ENCODE measurements around the gene NTF3.

The NTF3 gene

DNA sequence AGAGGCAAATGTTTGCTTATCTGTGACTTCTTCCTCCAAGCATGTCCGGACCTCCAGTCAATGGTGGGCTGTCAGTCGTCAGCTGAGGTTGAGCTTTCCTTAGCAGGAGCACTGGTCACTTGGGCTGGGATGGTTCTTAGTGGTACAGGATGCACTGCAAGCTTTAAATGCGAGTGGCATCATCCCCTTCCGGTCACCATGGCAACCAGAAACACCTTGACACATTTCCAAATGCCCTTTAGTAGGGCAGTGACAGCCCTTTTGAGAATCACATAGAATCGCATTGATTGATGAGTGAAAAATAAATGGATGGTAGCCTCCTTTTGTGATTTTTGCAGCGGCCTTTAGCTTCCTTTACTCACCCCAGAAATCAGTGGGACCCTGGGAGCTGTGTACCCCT, 24.1 kb downstream of the NTF3 start:
- in situ Hi-C loops (cut with HindIII; ENCODE audit: low sequenced_read_pairs), result no loop called here

DNA sequence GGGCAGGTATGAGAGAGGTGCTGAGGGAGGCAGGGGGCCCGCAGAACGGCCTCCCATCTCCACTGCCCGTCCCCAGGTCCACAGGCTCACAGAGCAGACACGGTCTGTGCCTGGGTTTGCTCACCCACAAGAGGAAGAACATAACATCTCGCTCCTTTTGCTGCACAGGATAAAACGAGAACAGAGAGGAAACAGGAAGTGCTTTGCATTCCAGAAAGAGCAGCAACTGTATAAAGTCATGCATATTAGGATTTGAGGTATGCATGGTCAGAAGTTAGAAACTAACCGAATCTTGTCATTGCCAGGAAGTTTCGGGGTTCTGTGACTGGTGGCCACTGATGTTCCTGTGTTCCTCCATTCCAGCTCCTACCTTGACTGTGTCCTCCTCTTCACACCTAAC, 25.0 kb downstream of the NTF3 start:
- in situ Hi-C loops (cut with HindIII; ENCODE audit: low sequenced_read_pairs), result no loop called here

DNA sequence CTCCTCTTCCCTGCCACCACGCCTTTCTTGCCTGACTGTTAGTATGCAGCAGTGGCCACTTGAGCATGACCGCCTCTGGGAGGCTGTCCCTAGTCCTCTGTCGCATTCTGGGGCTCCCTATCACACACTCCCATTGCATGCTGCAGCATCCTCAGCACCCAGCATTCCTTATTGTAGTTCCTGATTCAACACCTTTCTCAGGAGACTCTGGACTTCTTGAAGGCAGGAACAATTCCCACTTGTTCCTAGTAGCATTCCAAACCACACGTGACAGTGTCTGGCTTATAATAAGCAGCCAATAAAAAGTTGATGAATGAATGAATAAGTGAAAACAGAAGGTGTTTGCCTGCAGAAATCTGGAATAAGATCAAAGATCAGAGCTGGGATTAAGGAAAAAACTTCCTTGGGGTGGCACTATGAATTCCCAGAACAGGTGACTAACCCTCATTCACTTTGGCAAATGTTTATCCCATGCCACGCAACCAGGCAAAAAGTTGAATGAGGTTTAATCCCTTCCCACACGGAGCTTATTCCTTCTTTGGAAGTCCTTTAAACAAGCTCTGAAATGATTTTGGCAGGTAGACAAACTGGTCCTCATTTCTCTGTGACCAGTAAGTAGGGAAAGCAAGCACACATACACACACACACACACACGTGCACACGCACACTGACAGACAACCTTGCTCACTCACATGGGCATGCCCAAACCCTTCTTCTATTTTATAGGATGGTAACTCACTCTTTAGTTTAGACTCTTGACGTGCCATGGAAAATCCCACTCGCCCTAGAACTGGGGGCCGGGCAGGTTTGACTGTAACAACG, 26.5 kb downstream of the NTF3 start:
- in situ Hi-C loops (cut with HindIII; ENCODE audit: low sequenced_read_pairs), result no loop called here

DNA sequence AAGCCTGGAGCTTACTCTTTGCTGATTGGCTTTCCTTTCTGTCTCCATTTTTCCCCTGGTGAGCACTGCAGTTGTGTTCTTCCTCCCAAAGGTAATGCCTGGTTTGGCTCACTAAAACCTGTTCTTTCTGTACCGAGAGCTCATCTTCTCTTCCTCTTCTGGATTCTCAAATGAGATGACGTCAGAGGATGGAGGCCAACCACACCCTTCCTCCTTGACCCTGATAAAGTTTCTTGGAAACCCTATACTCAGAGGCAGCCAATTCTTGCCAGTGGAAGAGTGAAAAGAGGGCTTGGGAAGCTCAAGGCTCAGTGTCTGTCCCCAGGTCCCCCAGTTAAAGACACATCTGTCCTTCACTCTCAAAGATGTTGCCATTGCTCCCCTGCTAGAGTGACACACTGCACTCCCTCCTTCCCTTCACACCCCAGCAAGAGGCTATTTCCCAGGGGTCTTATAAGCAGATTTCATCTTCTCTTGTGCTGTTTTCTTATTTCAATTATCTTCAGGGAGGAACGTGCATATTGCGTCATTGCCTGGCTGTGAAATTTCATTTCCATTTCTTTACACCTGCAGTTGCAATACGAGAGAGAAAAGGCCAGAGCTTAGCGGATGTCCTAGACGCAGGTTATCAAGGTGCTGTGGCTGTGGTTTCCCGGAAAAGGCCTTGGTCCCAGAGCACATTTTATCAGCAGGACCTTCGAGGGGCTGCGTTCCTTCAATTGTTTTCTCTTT, 27.3 kb downstream of the NTF3 start:
- in situ Hi-C loops (cut with HindIII; ENCODE audit: low sequenced_read_pairs), result no loop called here

DNA sequence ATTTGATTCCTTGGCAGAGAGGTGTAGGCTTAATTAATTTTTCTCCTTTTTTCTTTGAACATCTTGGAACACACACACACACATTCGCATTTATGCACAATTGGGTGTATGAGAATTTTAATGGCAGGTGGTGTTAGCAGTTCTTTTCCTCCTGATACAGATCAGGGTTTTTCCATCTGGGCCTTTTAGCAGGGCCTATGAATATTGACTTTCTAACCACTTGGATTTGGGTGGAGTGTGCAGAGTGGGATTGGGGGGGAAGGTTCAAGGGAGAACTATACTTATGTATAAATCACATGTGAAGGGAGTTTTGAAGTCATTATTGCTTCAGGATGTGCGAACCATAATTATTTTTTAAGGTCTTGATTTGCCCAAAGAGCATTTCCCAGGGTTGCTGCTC, 28.9 kb downstream of the NTF3 start:
- in situ Hi-C loops (cut with HindIII; ENCODE audit: low sequenced_read_pairs), result loop anchor here (5.0 kb wide), 1 partner anchor 66 kb away; no protein-coding TSS in a partner anchor

DNA sequence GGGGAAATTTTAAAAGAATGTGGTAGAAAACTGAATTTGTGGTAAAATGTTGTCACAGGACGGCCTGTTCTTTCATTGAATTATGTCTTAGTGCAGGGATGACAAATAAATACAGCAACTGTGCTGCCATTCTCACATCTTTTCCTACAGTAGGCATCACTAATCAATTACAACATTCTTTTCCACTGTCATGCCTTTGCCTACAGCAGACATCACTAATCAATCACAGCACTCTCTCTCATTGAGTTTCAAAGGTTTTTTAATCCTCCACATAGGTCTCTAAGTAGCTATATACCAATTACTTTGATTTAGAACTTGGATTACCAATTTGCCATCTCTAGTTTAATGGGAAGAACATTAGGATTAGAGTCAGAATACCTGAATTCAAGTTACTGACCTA, 30.1 kb downstream of the NTF3 start:
- in situ Hi-C loops (cut with HindIII; ENCODE audit: low sequenced_read_pairs), result loop anchor here (5.0 kb wide), 1 partner anchor 65 kb away; no protein-coding TSS in a partner anchor

DNA sequence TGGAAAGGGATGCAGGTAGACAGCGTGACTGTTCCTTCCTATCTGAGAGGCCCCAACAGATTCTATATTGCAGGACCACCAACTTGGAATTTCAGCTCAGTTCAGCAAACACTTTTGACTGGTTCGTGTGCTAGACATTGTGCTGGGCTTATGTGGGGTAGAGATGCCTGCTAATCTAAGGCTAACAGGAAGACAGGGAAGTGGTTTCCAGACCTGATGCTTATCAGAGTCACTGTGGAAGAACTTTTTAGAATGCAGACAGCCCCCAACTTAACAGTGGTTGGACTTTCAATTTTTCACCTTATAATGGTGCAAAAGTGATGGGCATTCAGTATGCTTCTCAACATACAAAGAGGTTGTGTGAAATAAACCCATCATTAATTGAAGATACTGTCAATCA, 32.2 kb downstream of the NTF3 start:
- in situ Hi-C loops (cut with HindIII; ENCODE audit: low sequenced_read_pairs), result loop anchor here (5.0 kb wide), 1 partner anchor 63 kb away; no protein-coding TSS in a partner anchor

DNA sequence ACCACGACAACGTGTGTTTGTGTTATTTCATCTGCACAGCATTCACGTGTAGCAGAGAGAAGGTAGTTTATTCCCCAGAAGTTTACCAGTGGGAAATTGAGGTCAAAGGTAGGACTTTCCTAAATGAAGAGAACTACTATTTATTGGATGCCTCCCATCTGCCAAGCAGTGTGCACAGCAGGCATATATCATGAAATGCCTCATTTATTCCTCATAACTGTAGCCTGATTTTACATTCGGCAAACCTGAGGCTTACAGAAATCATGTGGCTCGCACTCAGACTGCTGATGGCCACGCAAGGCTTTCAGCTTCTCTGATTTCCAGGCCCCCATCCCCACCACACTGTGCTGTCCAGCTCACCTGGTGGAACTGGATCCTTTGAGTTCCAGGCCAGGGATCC, 33.5 kb downstream of the NTF3 start:
- in situ Hi-C loops (cut with HindIII; ENCODE audit: low sequenced_read_pairs), result no loop called here

DNA sequence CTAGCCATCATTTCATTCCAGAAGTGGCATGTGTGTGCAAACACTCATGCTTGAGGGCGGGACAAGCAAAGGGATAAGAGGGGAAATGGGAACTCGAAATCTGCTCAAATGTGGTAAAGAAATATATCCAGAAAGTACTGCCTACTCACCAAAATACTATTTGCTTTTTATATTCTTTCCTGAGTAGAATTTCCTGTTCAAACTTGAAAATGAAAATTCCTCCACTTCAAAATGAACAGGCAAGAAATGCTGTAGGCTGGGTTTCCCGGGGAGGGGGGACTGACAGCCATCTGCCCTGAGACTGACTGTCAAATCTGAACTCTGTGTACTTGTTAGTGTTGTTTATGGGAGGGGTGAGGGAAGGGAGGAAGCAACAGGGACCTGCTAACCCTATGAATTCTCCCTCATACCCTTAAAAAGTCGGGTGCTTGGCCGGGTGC, 34.6 kb downstream of the NTF3 start:
- in situ Hi-C loops (cut with HindIII; ENCODE audit: low sequenced_read_pairs), result no loop called here

DNA sequence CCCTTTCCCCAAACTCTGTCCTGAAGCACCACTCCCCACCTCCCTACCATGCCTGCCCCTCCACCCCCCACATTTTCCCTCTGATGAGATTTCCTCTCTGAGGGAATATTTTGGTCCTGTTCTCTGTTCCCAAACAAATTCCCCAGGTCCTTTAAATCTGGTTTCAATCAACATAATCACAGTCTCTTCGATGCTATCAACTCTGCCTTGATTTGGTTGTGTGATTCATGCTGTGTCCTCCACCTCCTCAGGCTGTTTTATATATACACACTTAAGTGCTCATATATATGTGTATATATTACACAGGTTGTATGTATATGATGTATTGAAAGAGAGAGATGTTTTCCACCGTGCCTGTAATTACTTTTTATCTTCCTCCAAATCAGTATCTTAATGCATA, 36.0 kb downstream of the NTF3 start:
- in situ Hi-C loops (cut with HindIII; ENCODE audit: low sequenced_read_pairs), result no loop called here

DNA sequence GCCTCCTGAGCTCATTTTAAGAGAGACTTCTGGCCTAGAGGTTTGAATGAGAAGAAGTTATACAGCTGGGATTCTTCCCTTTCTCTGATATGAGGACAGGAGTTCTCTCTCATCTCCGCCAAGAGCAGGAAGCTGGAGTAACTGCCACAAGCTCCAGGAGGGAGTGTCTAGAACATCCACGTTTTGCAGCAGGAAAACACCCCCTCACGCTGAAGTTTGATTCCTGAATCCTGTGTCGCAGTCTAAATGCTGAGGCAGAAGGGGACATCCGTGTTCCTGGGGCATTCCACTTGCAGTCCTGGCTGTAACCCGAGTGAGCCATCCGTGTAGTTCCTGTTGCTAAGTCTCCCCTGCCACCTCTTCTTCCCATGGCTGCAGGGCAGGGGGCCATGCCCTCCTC, 38.3 kb downstream of the NTF3 start:
- in situ Hi-C loops (cut with HindIII; ENCODE audit: low sequenced_read_pairs), result no loop called here

DNA sequence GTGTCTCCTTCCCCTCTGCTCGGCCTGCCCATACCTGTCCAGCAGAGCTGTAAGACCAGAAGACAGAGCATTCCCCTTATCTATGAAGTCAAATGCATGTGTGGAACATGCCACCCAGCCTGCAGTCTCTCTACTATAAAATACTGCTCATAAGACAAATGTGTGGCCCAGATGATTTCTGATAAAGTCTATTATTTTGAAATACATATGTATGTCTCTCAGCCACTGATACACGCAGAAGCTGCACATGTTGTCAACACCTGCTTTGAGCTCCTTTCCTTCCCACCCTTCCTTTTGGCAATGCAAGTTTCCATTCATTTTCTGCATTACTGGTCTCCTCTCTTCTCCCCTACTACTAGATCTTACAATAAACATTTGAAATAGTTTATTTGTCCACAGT, 38.8 kb downstream of the NTF3 start:
- in situ Hi-C loops (cut with HindIII; ENCODE audit: low sequenced_read_pairs), result no loop called here

DNA sequence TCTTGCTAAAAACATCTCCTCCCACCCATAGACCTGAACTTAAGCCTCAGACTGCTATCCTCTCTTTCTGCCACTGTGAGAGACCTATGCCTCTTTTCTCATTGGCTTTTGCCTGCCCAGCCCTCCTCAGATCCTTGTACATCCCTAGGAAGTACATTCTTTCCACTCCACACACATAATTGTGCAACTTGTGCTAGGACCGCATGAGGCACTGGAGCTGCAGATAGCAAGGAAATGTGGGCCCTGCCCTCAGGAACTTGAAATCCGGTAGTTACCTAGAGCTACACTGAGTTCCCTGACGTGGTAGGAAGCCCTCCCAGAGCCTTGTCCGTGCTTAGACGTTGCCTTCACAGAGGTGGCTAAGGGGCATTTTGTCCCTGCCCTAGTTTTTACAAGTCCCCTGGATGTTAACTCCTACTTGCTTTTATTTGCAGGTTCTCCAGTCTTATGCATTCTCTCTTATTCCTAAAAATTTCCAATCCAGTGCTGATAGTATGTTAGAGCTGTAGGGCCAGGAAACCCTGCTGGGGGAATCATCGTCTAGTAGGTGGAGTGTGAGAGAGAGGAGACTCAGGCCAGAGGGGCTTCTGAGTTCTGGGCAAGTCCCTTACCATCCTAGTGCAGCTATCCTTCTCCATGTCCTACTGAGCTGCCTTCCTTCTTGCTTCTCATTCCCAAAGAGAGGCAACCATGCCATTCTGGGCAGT, 41.3 kb downstream of the NTF3 start:
- in situ Hi-C loops (cut with HindIII; ENCODE audit: low sequenced_read_pairs), result no loop called here

DNA sequence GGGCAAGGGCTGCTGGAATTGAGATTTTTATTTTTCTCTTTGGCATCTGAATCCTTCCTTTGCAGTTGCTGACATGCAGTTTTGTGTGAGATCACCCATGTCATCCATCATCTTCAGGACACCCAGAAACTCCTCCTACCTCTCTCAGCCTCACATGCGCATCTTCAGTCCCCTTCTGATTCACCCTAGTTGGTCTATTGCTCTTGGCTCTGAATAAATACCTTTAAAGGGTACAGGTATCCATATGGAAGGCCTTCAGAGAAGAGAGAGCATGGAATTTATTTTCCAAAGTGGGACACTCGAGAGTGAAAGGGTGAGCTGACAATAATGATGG, 41.8 kb downstream of the NTF3 start:
- in situ Hi-C loops (cut with HindIII; ENCODE audit: low sequenced_read_pairs), result no loop called here

DNA sequence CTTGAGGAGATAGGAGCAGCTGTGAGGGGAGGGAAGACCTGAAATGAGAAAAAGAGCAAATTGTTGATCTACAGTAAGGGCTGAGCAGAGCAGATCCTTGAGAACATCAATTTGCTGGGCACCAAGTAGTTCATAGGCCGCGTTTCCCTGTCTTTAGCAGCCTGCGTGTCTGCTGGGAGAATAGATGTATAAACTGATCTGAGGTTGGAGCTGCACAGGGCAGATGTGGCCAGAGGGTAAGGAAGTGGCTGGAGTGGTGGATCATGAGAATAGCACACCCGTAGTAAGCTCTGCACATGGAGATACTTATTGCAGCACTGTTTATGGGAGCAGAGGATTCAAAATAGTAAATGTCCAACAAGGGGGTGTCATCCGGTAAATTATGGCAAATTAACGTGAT, 44.4 kb downstream of the NTF3 start:
- in situ Hi-C loops (cut with HindIII; ENCODE audit: low sequenced_read_pairs), result no loop called here

DNA sequence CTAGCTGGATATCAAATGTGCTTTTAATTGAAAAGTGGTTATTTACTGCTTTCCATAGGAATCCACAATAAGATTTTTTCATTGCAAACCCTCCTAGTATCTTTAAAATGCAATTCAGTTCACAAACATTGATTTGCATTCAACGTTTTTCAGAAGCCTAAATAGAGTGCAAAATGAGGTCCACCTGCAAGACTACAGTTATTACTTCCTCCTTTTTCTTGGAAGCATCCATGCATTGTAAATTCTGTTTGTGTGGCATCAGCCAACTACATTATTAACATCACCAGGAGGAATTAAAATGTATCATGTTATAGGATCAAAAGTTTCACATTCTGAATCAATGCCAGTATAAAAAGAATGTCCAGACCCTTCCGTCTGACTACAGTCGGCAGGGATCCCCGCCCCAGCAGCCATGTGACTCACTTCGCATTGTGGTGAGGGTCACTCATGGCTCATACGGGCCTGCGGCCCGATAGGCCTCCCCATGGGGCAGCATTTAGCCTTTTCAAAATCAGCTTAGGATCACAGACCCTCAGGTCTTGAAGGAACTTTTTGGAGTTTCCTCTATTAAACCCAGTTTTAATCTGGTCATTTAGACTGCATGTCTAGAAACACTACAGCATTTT, 46.3 kb downstream of the NTF3 start:
- in situ Hi-C loops (cut with HindIII; ENCODE audit: low sequenced_read_pairs), result no loop called here

DNA sequence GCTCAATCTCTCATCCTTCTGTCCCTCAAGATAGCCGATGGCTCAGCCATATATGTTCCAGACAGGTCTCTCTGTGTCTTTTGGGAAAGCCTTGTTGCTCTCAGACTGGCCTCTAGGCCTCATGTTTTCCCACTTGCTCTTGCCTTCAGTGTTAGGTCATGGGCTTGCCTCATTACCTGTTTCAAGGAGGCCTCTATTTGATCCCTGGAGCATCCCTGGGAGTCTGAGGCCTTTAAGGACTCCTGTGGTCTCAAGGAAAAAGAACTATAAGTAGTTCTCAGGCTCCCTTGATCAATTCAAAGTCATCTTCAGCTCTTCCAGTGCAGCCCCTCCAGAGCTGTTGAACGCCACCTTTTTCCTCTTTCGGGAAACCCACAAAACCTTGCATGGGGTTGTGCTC, 47.9 kb downstream of the NTF3 start:
- in situ Hi-C loops (cut with HindIII; ENCODE audit: low sequenced_read_pairs), result no loop called here

DNA sequence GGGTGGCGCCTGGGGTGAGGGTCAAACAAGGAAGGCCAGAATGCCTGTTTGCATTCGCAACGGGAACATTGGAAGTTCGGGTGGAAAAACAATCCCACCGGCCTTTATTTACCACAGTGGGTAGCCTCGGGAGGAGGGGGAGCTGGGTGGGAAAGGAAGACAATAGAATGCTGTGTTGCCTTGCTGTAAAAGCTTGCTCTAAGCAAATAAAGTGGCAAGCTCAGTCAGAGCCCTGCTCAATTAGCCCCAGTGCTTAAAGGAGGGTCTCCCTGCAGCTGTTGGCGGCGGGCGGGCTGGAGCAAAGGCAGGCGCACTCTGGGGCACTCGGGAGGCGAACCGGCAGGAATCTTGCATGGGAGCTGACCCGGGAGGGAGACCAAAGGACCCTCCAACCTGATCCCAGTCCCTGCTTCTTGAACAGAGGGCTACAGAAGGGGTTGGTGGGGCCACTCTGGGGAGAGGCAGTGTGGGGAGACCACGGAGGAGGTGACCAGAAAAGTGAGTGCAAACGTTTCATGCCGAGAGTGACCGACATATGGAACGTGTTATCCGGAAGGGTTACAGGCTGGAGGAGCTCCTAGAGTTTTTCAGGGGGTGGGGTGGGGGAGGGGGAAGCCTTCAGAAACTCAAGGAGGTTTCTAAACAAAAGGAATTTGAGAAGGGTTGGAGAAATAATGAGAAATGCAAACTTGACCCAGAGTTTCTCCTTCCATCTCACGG, 48.5 kb downstream of the NTF3 start:
- in situ Hi-C loops (cut with HindIII; ENCODE audit: low sequenced_read_pairs), result no loop called here

DNA sequence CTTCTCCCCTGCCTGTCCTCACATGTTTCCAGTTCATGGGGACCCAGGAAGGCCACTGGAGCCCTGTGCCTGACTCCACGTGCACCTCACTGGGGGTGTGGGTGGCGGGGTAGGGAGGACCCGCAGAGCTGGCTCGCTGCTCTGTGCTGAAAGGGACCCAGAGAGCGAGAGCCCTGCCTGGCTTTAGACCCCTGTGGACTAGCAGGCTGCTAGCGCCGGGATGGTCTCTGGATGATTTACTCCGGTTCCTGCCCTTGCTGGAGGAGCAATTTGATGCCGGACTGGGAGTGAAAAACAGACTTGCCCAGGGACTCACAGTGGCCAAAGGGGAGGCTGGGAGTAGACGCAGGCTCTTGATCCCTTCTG, 49.0 kb downstream of the NTF3 start:
- in situ Hi-C loops (cut with HindIII; ENCODE audit: low sequenced_read_pairs), result no loop called here

DNA sequence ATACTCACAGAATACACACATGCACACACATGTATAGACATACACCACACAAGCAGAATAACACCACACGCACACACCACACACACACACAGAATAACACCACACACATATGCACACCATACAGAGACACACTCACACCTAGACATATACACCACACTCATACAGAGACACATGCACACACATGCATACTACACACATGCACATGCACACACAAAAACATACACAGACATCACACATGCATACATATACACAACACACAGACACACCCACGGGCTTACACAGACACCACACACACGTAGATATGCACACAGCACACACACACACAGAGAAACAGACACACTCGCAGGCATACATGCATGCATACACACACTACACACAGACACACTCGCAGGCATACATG, 49.7 kb downstream of the NTF3 start:
- in situ Hi-C loops (cut with HindIII; ENCODE audit: low sequenced_read_pairs), result no loop called here

DNA sequence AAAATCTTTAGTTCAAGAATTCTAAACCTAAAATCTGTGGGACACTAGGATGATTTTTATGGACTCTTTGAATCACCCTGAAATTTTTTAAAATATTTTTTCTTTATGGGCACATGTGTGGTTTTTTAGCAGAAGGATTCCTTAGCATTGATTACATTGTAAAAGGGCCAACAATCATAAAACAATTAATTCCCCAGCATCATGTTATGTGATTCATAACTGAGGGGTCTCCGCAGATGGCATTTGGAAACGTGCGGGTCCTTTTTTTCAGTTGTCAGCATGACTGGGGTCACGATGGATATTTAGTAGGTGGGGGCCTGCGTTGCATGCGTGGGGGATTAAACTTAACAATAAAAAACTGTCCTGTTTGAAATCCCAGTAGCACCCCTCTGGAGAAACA, 52.5 kb downstream of the NTF3 start:
- in situ Hi-C loops (cut with HindIII; ENCODE audit: low sequenced_read_pairs), result no loop called here

Data from endothelial cell of hepatic sinusoid (primary cell).